Tibial artery (tissue), 4 donors: ENCODE results near the gene FRRS1L.

Experiments used
- DNase-seq, 2 donors: peaks; one replicate each; pipeline ENCODE4 v3.0.0-alpha.2; 2019
- H3K27ac ChIP-seq, 2 donors: fragments of 200-600 bp; sonication (generic) in 1 of 2; 1 replicate in 1 of 2; 2 replicates in 1 of 2; pipeline ENCODE4 v1.5.1; 2018 to 2019; ENCODE audit warnings: mild to moderate bottlenecking in 1 of 2
- H3K27me3 ChIP-seq, 2 donors: fragments of 200-600 bp; sonication (generic) in 1 of 2; one replicate each; pipeline versions ENCODE4 v1.5.1 to v1.6.0; 2016 to 2019
- H3K36me3 ChIP-seq, 3 donors: fragments of 200-600 bp; sonication (generic) in 2 of 3; one replicate each; pipeline ENCODE4 v1.5.1; 2016 to 2019; ENCODE audit warnings: mild to moderate bottlenecking in 2 of 3
- H3K4me1 ChIP-seq, 4 donors: fragments of 200-600 bp; sonication (generic) in 2 of 4; 1 replicate in 3 of 4; 2 replicates in 1 of 4; pipeline ENCODE4 v1.5.1; 2016 to 2019
- H3K4me3 ChIP-seq, 2 donors: fragments of 200-600 bp; sonication (generic) in 1 of 2; 1 replicate in 1 of 2; 2 replicates in 1 of 2; pipeline ENCODE4 v1.5.1; 2018 to 2019; ENCODE audit warnings: mild to moderate bottlenecking in 2 of 2
- H3K9me3 ChIP-seq, 3 donors: fragments of 200-600 bp; sonication (generic) in 1 of 3; one replicate each; pipeline ENCODE4 v1.5.1; 2016 to 2019
- intact Hi-C: fragments of 100-400 bp; cut with DNase I; formaldehyde crosslinking; loops from one replicate; pipeline ENCODE4 v1.15.0; 2023; ENCODE audit warnings: low total_unique reads
- TF ChIP-seq, protein P1 (sequence below), 2 experiments: fragments of 200-600 bp in 1 of 2; fragments of 450-650 bp in 1 of 2; IDR thresholded peaks; one replicate each; pipeline ENCODE4 v1.5.1; 2017 to 2019; ENCODE audit warnings: antibody characterized with exemption in 2 of 2, mild to moderate bottlenecking in 1 of 2, moderate library complexity in 1 of 2

FRRS1L gene

DNA sequence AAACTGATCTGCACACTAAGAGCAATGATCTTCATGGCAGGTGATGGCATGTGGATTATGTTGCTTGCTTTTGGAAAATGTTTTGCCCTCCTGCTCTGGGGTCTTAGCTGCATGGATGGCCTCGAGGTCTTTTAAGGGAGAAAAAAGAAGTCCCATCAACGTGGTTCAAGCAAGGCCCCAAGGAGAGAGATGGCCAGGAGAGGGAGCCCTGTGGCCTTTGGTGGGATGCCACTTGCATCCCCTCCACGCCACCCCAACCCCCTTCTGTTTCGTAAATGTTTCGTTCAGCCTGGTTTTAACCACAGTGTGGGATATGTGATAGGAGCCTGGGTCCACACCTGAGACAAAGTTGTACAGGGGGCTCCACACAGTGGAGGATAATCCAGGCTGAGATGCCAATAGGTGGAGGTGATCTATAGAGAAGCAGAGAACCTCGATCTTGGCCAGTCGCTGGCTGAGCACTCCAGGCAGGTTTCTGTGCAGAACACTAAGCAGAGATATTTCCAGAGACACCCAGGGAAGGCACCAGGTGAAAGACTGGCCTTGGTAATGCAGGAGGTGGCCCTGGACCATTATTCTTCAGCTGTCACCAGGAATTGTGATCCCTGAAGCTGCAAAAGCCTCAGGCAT, 25.8 kb upstream of the FRRS1L start:
- Histone ChIP-seq H3K4me3 (no peak overlapping the region), H3K9me3 (no peaks in the 10 kb centered on the region), H3K27me3 (peaks cover 0 to 2% of the 10 kb centered on the region in 2 donors), H3K36me3 (no peaks in the 10 kb centered on the region), H3K4me1 (no peaks in the 10 kb centered on the region), H3K27ac (no peak overlapping the region)
- no peak for DNase-seq
- TF ChIP-seq, protein P1, sequence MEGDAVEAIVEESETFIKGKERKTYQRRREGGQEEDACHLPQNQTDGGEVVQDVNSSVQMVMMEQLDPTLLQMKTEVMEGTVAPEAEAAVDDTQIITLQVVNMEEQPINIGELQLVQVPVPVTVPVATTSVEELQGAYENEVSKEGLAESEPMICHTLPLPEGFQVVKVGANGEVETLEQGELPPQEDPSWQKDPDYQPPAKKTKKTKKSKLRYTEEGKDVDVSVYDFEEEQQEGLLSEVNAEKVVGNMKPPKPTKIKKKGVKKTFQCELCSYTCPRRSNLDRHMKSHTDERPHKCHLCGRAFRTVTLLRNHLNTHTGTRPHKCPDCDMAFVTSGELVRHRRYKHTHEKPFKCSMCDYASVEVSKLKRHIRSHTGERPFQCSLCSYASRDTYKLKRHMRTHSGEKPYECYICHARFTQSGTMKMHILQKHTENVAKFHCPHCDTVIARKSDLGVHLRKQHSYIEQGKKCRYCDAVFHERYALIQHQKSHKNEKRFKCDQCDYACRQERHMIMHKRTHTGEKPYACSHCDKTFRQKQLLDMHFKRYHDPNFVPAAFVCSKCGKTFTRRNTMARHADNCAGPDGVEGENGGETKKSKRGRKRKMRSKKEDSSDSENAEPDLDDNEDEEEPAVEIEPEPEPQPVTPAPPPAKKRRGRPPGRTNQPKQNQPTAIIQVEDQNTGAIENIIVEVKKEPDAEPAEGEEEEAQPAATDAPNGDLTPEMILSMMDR (IDR thresholded peaks at IDR 0.05) = no peak
- intact Hi-C loops = no loop called here

DNA sequence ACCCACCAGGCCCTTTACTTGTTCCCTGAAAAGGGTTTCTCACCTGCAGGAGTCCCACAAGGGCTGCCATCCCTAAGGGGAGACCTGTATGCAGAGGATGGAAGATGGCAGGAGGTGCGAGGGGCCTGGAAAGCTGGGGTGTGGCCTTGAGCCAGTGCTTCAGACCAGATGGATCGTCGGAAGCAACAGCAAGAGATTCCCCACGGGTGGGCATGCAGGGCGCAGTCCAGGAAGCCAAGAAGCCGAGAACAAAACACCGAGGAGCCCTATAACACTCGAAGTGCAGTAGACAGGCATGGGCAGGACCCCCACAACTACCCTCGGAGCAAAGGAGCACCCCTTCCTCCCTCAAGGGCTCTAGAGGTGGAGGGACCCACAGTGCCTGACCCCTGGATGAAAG, 24.7 kb upstream of the FRRS1L start:
- TF ChIP-seq, protein P1 (IDR thresholded peaks at IDR 0.05) = no peak
- no peaks in the 10 kb centered on the region for H3K36me3 ChIP-seq
- no peak for DNase-seq
- no peak overlapping the region for H3K4me3 ChIP-seq
- peaks cover 0 to 2% of the 10 kb centered on the region in 2 donors for H3K27me3 ChIP-seq
- H3K9me3 ChIP-seq = no peaks in the 10 kb centered on the region
- no peak overlapping the region for H3K27ac ChIP-seq
- intact Hi-C loops = no loop called here
- H3K4me1 ChIP-seq = no peaks in the 10 kb centered on the region

DNA sequence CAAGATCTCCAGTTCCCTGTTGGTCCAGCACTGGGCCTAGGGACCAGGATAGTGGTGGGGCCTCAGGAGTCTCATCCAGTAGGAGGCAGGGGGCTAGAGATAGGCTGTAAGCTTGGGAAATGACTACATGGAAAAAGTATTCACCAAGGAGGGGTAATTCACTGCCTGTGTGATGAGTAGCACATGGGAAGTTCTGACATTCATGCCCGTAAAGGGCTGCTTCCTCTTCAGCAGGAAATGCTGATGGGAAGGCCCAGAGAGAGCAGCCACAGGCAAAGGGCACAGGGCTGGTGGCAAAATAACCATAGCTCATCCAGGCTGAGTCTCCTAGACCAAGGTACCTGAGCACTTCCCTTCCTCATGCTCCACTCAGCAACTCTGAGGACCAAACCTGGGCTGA, 23.1 kb upstream of the FRRS1L start:
- TF ChIP-seq, protein P1 (IDR thresholded peaks at IDR 0.05) = no peak
- DNase-seq = no peak
- Histone ChIP-seq H3K4me3 (no peak overlapping the region), H3K4me1 (no peaks in the 10 kb centered on the region), H3K27ac (no peak overlapping the region), H3K9me3 (no peaks in the 10 kb centered on the region), H3K36me3 (no peaks in the 10 kb centered on the region), H3K27me3 (no peaks in the 10 kb centered on the region)
- intact Hi-C loops = no loop called here

DNA sequence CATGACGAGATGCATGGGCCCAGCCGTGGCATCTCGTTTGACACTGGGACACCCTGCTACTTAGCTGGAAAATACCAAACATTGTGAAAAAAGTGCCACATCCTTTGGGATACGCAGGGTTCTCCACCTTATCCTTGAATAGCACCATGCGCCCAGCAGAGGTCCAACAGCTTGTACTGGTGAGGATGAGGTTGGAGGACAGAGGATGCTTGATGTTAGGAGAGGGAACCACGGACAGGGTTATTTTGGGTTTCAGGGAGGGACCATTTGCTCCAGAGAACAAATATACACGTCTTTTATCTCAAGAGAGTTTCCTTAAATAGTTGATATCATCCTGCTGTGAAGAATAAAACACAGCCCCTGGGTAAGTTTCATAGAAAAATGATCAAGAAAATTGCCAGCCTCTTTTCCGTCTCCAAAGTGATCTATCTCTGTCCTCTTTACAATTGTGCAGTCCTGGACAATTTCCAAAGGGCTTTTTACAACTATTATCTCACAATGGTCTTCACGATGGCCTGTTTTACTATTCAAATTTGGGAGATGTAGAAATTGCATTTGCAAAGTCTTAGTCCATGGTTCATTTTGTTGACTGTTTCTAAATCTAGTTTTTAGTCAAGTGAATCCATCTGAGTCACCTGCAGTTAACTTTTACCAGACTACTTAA, 19.9 kb upstream of the FRRS1L start:
- intact Hi-C loops = no loop called here
- DNase-seq = no peak
- no peaks in the 10 kb centered on the region for H3K27me3 ChIP-seq
- H3K4me3 ChIP-seq = no peak overlapping the region
- H3K4me1 ChIP-seq = no peaks in the 10 kb centered on the region
- TF ChIP-seq, protein P1 (IDR thresholded peaks at IDR 0.05) = no peak
- H3K9me3 ChIP-seq = no peaks in the 10 kb centered on the region
- H3K27ac ChIP-seq = no peak overlapping the region
- no peaks in the 10 kb centered on the region for H3K36me3 ChIP-seq

DNA sequence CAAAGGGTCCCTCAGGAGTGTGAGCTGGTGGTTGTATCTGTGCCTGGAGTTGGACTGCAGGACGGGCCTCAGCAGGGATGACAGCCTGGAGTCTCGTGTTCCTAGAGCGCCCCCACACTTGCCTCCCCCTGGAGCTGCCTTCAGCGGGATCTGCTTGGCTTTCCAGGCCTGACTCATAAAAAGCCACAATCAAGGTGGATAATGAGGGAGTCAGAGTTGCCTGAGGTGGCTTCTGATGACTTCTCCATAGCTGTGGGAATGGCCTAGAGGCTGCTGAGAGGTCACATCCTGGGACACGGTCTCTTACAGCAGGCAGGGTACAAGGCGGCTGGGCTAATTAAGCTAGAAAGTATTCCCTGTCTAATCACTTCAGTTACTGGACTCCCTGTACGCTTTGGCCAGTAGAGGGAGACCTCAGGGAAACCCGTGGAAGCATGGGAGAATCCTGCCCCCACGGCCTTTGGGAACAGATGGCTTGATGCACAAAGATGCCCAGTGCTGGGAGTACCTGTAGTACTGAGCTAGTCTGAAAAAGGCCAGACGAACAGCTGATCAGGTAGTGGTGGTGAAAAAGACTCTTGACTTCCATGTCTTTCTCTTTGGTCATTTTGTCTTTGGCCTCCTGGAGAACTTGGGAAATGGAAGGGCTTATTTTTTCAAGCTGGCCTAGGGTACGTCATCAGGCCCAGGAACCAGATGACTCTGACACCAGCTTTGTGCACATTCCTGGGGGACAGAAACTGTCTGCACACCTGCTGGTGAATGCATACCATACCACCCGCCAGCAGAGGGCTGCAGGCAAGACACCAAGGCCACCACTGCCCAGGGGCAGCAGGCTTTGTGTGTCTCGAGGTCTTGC, 16.1 kb upstream of the FRRS1L start:
- no peak overlapping the region for H3K4me3 ChIP-seq
- H3K9me3 ChIP-seq = no peaks in the 10 kb centered on the region
- intact Hi-C loops = no loop called here
- TF ChIP-seq, protein P1 (IDR thresholded peaks at IDR 0.05) = no peak
- no peaks in the 10 kb centered on the region for H3K36me3 ChIP-seq
- no peak for DNase-seq
- H3K4me1 ChIP-seq = no peaks in the 10 kb centered on the region
- no peaks in the 10 kb centered on the region for H3K27me3 ChIP-seq
- no peak overlapping the region for H3K27ac ChIP-seq
